Pancreas (tissue), 10 donors: ENCODE results near the gene EXOC4. TPM values are rescaled to one million over a fixed set of nuclear protein-coding genes. Genes with fewer than 3 reads are reported as not detected.

ENCODE experiments used
- ATAC-seq, 4 donors: fragments of 200-7000 bp; cut with Tn5 transposase; one replicate each; pipeline versions ENCODE4 v1.8.0 to v1.9.1; 2020; ENCODE audit warnings: mild to moderate bottlenecking in 4 of 4, moderate library complexity in 4 of 4
- DNase-seq, 6 donors: peaks; one replicate each; pipeline ENCODE4 v3.0.0-alpha.2; 2020
- FAIRE-seq: peaks from 2 replicates; lab custom pipeline; 2012; peaks lifted over from hg19 to GRCh38; lab: Jason Lieb, UNC
- H3K27ac ChIP-seq, 4 donors: fragments of 200-600 bp; sonication (generic); 1 replicate in 3 of 4; 2 replicates in 1 of 4; pipeline versions ENCODE4 v1.5.0 to v1.8.0; 2020
- H3K27me3 ChIP-seq, 4 donors: fragments of 200-600 bp; one replicate each; pipeline ENCODE4 v1.8.0; 2021
- H3K36me3 ChIP-seq, 3 donors: fragments of 200-600 bp; sonication (generic) in 1 of 3; one replicate each; pipeline versions ENCODE4 v1.5.0 to v1.8.0; 2020 to 2021
- H3K4me1 ChIP-seq, 3 donors: fragments of 200-600 bp; one replicate each; pipeline ENCODE4 v1.8.0; 2021
- H3K4me3 ChIP-seq, 4 donors: fragments of 200-600 bp; sonication (generic) in 2 of 4; one replicate each; pipeline versions ENCODE4 v1.5.0 to v1.8.0; 2020 to 2021
- H3K9me3 ChIP-seq, 4 donors: fragments of 200-600 bp; one replicate each; pipeline ENCODE4 v1.8.0; 2021
- CTCF ChIP-seq, 4 donors: fragments of 200-600 bp; sonication (generic) in 3 of 4; IDR thresholded peaks; one replicate each; pipeline versions ENCODE4 v1.5.0 to v1.8.0; 2021; ENCODE audit warnings: antibody characterized with exemption in 4 of 4
- WGBS, 2 donors: extraction: QIAGEN DNeasy Blood & Tissue Kit; methylation state at CpG; one replicate each; pipeline ENCODE4 v1.1.7; 2013; 5-methylcytosine and 5-hydroxymethylcytosine counted together
- intact Hi-C, 3 donors: fragments of 100-400 bp; cut with DNase I; formaldehyde crosslinking; loops; one replicate each; pipeline versions ENCODE4 v1.11.1 to v1.14.2; 2022
- polyA plus RNA-seq, 2 donors: library from polyadenylated mRNA; stranded (reverse); fragments of 200-250 nt; gene quantifications; one replicate each; pipeline ENCODE4 v1.2.3, GENCODE V29; 2013
- total RNA-seq, 6 donors: library from RNA; stranded (reverse); fragmentation: NEBNext Ultra II Directional in 4 of 6; extraction: Animal tissue kit (Norgen Biotek cat#: 25700) in 4 of 6; gene quantifications; one replicate each; pipeline versions ENCODE4 v1.2.1 to v1.2.4, GENCODE V29; 2021 to 2023
- donor health status: healthy with polysubstance abuse.
- donor health status: DM: no; HTN: no; CAD: no; lungs with moderate emphysema.
- donor health status: DM: no; HTN: no; CAD: no.
- donor health status: control.
- donor health status: control.
- donor health status: Bipolar disorder and iron deficiency.
- donor health status: DM: yes; HTN: yes; CAD: no.
- donor health status: DM: no; HTN: no; CAD: no.
- donor health status: DM: no; HTN: no; CAD: no.
- donor health status: DM: yes; HTN: yes; CAD: no.

Gene EXOC4
- total and polyA plus RNA-seq, 8 donors, result 13.4 to 81.2 (median 53.8) TPM

GRCh38 chr7:133528796-133529195 lies 275.9 kb downstream of the EXOC4 start:
- H3K36me3 ChIP-seq, result no peaks in the 10 kb centered on the region
- no peaks in the 10 kb centered on the region for H3K4me1 ChIP-seq
- no peak overlapping the region for H3K4me3 ChIP-seq
- TF ChIP-seq CTCF (IDR thresholded peaks at IDR 0.05), result no peak
- DNase-seq (no peak), FAIRE-seq (no peak), ATAC-seq (no peak)
- intact Hi-C loops, result no loop called here
- no peak overlapping the region for H3K27ac ChIP-seq
- 91 to 93% methylated on average over 1 of the region's 1 CpG for WGBS, 2 donors
- no peaks in the 10 kb centered on the region for H3K9me3 ChIP-seq
- H3K27me3 ChIP-seq, result no peaks in the 10 kb centered on the region

- intact Hi-C loops, result no loop called here
- ATAC-seq (peak in 3 of 4 donors; percentile 42 to 65 (median 61)), FAIRE-seq (no peak), DNase-seq (no peak)
- no peaks in the 10 kb centered on the region for H3K27me3 ChIP-seq
- no peaks in the 10 kb centered on the region for H3K4me1 ChIP-seq
- H3K27ac ChIP-seq, result no peak overlapping the region
- H3K9me3 ChIP-seq, result no peaks in the 10 kb centered on the region
- H3K36me3 ChIP-seq, result no peaks in the 10 kb centered on the region
- no peak overlapping the region for H3K4me3 ChIP-seq
- 57 to 64% methylated on average over 4 of the region's 4 CpGs for WGBS, 2 donors
- TF ChIP-seq CTCF (IDR thresholded peaks at IDR 0.05), result no peak
Observed at GRCh38 chr7:133529861-133530260, 277.0 kb downstream of the EXOC4 start.

- DNase-seq (no peak), FAIRE-seq (no peak), ATAC-seq (peak in 2 of 4 donors; percentile 19 to 28)
- intact Hi-C loops, result no loop called here
- Histone ChIP-seq H3K27ac (no peak overlapping the region), H3K4me3 (no peak overlapping the region), H3K36me3 (no peaks in the 10 kb centered on the region), H3K9me3 (no peaks in the 10 kb centered on the region), H3K27me3 (no peaks in the 10 kb centered on the region), H3K4me1 (no peaks in the 10 kb centered on the region)
- TF ChIP-seq CTCF (IDR thresholded peaks at IDR 0.05), result no peak
- WGBS, 2 donors, result 61 to 62% methylated on average over 4 of the region's 4 CpGs
Observed at GRCh38 chr7:133530682-133531081, 277.8 kb downstream of the EXOC4 start.

- Histone ChIP-seq H3K9me3 (no peaks in the 10 kb centered on the region), H3K36me3 (no peaks in the 10 kb centered on the region), H3K27me3 (no peaks in the 10 kb centered on the region), H3K27ac (no peak overlapping the region), H3K4me3 (no peak overlapping the region), H3K4me1 (no peaks in the 10 kb centered on the region)
- no peak for ATAC-seq
- TF ChIP-seq CTCF (IDR thresholded peaks at IDR 0.05), result no peak
- 93 to 97% methylated on average over 5 of the region's 5 CpGs for WGBS, 2 donors
- FAIRE-seq, result no peak
- intact Hi-C loops, result no loop called here
- no peak for DNase-seq
Observed at GRCh38 chr7:133534816-133535215, 281.9 kb downstream of the EXOC4 start.

- no peak for TF ChIP-seq CTCF (IDR thresholded peaks at IDR 0.05)
- intact Hi-C loops, result no loop called here
Observed at GRCh38 chr7:133535308-133535707, 282.4 kb downstream of the EXOC4 start.

More at GRCh38 chr7:133535308-133535707, 282.4 kb downstream of the EXOC4 start:
- FAIRE-seq (no peak), ATAC-seq (no peak), DNase-seq (no peak)
- no peaks in the 10 kb centered on the region for H3K4me1 ChIP-seq
- H3K9me3 ChIP-seq, result no peaks in the 10 kb centered on the region
- H3K4me3 ChIP-seq, result no peak overlapping the region
- WGBS, 2 donors, result 73 to 87% methylated on average over 2 of the region's 2 CpGs
- no peaks in the 10 kb centered on the region for H3K36me3 ChIP-seq
- no peaks in the 10 kb centered on the region for H3K27me3 ChIP-seq
- H3K27ac ChIP-seq, result no peak overlapping the region
